HG03432 (cell line): ENCODE results near the gene ZMIZ1.
A peak's percentile ranks its signal among the peaks of the same experiment; 100 is the strongest.

Source experiments
- ATAC-seq: cut with Tn5 transposase; IDR thresholded peaks from one replicate; pipeline ENCODE4 v1.9.1; 2021; ENCODE audit warnings: mild to moderate bottlenecking, moderate library complexity; ENCODE audit not compliant: unreplicated experiment

Gene ZMIZ1

DNA sequence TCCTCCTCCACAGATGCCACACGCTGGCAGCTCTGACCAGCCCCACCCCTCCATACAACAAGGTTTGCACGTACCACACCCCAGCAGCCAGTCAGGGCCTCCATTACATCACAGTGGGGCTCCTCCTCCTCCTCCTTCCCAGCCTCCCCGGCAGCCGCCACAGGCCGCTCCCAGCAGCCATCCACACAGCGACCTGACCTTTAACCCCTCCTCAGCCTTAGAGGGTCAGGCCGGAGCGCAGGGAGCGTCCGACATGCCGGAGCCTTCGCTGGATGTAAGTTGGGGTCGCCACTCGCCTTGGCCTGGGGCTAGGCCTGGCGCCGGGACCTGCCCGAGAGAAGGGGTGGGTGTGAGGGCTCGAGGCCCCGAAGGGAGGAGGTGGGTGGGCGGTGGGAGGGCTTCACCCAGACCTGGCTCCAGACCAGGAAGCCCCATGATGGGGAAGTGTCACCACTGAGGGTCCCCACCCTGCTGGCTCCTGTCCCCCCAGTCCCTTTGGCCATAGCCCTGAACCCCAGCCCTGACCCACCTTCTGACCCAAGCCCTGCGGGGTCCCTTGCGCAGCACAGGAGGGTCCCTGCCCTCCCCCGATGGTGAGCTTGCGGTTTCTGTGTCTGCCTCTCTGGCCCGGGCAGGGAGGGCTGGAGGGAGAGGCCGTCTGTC is 242.3 kb downstream of the ZMIZ1 start:
- ATAC-seq: no peak

DNA sequence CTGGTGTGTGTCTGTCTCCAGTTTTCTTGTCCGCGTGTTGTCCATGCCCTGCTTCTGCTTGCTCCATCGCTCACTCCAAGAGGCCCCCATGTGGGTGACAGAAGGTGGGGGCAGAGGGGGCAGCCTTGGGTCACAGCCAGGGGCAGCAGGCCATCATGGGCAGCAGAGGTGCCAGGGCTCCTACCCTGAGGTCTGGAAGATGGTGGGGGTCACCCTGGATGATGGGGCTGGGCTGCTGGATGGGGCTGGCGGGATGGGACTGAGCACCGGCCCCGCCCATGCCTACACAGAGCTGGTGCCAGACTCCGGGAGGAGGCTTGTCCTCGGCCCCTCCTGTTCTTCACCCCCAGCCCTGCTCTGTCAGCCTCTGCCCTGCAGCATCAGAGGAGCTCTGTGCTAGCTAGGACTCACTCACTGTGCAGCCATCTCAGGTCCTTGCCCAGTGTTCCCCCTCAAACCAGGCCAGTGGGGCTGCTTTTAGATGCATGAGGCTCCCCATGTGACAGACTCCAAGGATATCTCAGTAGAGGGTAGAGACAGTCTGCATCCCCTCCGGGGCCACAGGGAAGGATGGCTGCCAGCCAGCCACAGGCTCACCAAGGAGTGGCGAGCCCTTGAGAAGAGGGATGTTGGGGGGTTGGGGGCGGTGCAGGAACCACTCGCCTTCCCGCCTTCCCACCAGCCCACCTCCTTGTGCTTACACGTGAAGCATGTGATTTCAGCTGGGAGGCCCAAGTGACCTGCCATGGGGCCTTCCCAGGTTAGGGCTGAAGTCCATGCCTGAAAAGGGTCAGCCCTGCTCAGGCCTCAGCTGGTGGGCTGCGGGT is 243.0 kb downstream of the ZMIZ1 start:
- ATAC-seq: no peak

DNA sequence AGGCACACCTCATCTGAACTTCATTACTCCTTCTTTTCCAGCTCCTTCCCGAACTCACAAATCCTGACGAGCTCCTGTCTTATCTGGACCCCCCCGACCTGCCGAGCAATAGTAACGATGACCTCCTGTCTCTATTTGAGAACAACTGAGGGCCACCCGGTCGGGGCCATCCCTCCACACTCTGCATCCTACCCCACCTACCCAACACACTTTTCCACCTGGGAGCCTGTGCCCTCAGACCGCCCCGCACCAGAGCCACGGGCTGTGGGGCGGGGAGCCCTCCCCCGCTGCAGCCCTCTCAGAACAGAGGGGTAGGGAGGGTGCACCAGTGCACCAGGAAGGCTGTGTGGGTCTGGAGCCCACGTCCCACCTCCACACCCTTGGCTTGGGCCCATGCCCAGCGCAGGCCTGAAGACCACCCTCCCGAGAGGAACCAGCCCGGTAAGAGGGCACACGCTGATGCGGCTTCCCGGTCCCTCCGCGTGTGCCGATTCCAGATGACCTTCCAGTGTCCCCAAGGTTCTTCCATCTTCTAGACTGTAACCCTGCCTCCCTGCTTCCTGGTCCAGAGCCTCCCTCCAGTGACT is 243.9 kb downstream of the ZMIZ1 start:
- no peak for ATAC-seq

GRCh38 chr10:79313320-79313719 is 244.6 kb downstream of the ZMIZ1 start:
- ATAC-seq: no peak

- ATAC-seq: no peak
Observed at GRCh38 chr10:79313911-79314439, 245.2 kb downstream of the ZMIZ1 start.

- ATAC-seq: no peak
Observed at GRCh38 chr10:79314761-79315601, 246.2 kb downstream of the ZMIZ1 start.

GRCh38 chr10:79315602-79315920 is 246.8 kb downstream of the ZMIZ1 start:
- ATAC-seq: no peak

DNA sequence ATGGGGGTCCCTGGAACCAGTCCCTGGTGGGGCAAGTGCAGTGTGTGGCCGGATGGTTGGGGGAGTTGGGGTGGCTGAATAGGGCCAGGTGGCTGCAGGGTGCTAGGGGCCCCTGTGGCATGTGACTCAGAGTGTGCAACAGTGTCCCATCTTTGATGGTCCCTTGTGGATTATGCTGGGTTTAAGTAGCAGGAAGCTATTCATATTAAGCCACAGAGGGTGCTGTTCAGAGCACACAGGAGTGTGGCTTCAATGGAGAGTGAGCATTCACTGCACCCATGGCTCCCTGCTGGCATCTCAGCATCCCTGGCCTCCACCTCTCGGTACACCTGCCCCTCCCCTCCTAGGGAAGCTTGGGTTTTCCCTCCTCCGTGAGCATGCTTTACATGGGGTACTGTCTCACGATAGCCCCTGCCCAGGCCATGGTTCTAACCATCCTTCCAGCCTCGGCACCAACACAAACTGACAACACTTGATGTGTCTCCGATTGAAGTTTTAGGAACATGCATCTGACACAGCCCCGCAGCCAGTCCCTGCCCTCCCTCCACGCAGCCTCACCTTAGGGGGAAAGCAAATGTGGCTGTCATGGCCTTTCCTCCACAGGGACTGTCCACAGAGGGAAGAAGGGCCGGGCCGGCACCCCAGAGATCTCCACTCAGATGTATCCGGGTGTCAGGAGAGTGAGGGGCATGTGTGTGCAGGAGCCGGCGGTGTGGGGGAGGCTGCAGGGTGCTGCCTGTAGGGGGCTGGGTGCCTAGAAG is 248.1 kb downstream of the ZMIZ1 start:
- peak; percentile 78 for ATAC-seq

DNA sequence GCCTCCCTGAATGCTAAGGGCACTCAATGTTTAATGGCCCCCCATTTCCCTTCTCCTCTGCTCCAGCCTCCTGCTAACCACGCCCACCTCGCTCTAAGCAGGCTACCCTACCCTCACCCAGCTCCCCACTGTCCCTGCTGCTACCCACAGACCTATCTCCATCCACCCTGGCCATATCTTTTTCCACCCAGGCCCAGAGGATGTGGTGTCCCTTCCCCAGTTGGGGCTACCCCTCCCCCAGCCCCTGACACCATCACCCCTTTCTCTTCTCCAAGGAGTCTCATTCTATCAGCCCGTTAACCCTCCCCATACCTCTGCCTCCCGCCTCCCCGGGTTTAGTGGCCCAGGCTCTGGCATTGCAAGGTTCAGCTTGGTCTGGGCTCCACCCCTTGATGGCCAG is 249.6 kb downstream of the ZMIZ1 start:
- ATAC-seq: no peak

GRCh38 chr10:79319115-79319771 is 250.5 kb downstream of the ZMIZ1 start:
- no peak for ATAC-seq

DNA sequence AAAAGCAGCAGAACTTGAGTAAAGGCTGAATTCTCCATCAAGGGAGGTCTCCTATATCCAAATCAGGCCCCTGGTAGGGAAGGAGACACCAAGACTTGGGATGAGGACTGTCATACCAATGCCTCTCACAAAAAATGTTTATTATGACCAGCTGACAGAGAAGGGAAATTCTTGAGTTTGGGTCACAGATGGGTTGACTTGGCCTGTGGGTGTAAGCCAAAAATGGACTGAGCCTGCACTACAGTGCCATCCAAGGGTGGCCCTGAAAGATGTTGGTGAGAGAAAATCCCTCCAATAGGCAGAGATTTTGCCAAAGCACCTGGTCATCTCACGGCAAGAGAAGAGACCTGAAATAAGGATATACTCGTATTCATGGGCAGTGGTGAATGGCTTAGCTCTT is 251.6 kb downstream of the ZMIZ1 start:
- ATAC-seq: no peak

GRCh38 chr10:79320820-79321493 is 252.2 kb downstream of the ZMIZ1 start:
- ATAC-seq: no peak

- ATAC-seq: no peak
Observed at GRCh38 chr10:79321494-79321882, 252.7 kb downstream of the ZMIZ1 start.

DNA sequence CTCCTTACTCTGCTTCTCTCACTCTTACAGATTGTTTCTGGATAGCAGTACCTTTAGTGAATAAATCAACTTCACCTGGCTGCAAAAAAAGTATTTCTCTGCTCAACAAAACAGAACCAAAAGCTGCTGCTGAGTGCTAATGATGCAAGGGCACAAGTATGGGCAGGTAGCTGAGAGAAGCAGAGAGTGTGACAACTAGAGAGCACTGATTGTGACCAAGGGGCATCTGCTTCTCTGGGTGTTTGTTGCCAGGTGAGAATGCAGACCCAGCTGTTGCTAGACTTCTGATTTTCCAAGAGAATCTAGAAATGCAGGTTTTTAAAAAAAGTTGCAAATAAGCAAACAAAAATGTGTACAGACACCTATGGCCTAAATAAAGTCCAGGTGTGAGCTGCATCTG is 253.2 kb downstream of the ZMIZ1 start:
- ATAC-seq: no peak

GRCh38 chr10:79322616-79323543 is 254.1 kb downstream of the ZMIZ1 start:
- ATAC-seq: peak; percentile 72

DNA sequence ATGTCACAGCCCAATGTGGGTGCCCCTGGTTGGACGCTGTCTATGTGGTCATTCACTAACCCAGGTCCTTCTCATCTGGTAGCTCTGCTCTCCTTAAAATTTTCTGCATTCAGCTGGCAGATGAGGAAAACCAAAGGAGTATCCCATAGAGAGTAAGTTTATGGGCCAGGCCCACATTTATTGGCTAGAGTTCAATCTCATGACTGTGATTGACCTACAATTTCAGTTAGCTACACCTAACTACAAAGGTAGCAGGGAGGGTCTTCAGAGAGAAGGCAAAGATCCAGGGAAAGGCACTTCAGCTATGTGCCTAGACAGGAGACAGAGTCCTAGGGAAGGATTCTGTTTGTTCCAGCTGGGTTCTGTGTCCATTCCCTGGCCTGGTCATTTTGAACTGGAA is 254.8 kb downstream of the ZMIZ1 start:
- ATAC-seq: no peak

GRCh38 chr10:79324032-79324695 is 255.4 kb downstream of the ZMIZ1 start:
- no peak for ATAC-seq
